Heart left ventricle (tissue), 13 donors: ENCODE results near the gene PIP5K1B.

Experiments used
- POLR2A ChIP-seq, 2 donors: fragments of 450-650 bp; IDR thresholded peaks; one replicate each; pipeline ENCODE4 v1.6.1; 2017; ENCODE audit warnings: antibody characterized with exemption in 2 of 2, mild to moderate bottlenecking in 2 of 2, moderate library complexity in 2 of 2
- TF ChIP-seq, protein P1 (sequence below), 12 donors: fragments of 200-600 bp; sonication (generic) in 4 of 12; IDR thresholded peaks; one replicate each; pipeline versions ENCODE4 v1.5.0 to v1.8.0; 2018 to 2022; ENCODE audit warnings: antibody characterized with exemption in 12 of 12, mild to moderate bottlenecking in 5 of 12
- donor health status: ischemic (EF 13 %, LVEDD 7.1; RV severe dilation, severe dysfunction).
- donor health status: DM: no; HTN: yes; CAD: no.
- donor health status: DM: no; HTN: no; CAD: no.
- donor health status: ischemic (EF 25% LVEDD 6.9; RV normal size, moderate dysfunction).
- donor health status: ischemic (EF 25% LVEDD 5.7; RV mildly dilated, moderate dysfunction).
- donor health status: ischemic (EF 35%, LVEDD 5.7; RV mildly dilated, moderate dysfunction).
- donor health status: nonischemic (EF 11% LVEDD 7.7; RV severe dilation, severe dysfunction).
- donor health status: DM: yes; HTN: yes; CAD: no.
- donor health status: PGD.
- donor health status: ischemic (EF 29% LVEDD 5.4; RV normal size, mild dysfunction).
- donor health status: nonischemic (EF 23%, LVEDD 6.1; RV moderate dilation, normal function).

- no peak for TF ChIP-seq POLR2A (IDR thresholded peaks at IDR 0.05)
- TF ChIP-seq, protein P1, sequence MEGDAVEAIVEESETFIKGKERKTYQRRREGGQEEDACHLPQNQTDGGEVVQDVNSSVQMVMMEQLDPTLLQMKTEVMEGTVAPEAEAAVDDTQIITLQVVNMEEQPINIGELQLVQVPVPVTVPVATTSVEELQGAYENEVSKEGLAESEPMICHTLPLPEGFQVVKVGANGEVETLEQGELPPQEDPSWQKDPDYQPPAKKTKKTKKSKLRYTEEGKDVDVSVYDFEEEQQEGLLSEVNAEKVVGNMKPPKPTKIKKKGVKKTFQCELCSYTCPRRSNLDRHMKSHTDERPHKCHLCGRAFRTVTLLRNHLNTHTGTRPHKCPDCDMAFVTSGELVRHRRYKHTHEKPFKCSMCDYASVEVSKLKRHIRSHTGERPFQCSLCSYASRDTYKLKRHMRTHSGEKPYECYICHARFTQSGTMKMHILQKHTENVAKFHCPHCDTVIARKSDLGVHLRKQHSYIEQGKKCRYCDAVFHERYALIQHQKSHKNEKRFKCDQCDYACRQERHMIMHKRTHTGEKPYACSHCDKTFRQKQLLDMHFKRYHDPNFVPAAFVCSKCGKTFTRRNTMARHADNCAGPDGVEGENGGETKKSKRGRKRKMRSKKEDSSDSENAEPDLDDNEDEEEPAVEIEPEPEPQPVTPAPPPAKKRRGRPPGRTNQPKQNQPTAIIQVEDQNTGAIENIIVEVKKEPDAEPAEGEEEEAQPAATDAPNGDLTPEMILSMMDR (IDR thresholded peaks at IDR 0.05): no peak
These were observed 236.9 kb downstream of the PIP5K1B start for GRCh38 chr9:68941780-68942459.
